HepG2 (cell line): ENCODE data around the gene KTI12. TPM values are rescaled to one million over a fixed set of nuclear protein-coding genes. Genes with fewer than 3 reads are reported as not detected.
A peak's percentile ranks its signal among the peaks of the same experiment; 100 is the strongest.

Experiments used
- CBX5 ChIP-seq: sonication (generic); formaldehyde crosslinking; IDR thresholded peaks from 2 replicates; pipeline ENCODE4 v1.4.0; 2020; ENCODE audit warnings: missing genetic modification reagents, borderline replicate concordance
- CENPT ChIP-seq: sonication (generic); formaldehyde crosslinking; IDR thresholded peaks from 2 replicates; pipeline ENCODE4 v1.8.0; 2022; ENCODE audit warnings: low read depth, mild to moderate bottlenecking, moderate library complexity, missing genetic modification reagents
- CREM ChIP-seq, 2 experiments: sonication (generic) in 1 of 2; formaldehyde crosslinking in 1 of 2; IDR thresholded peaks; 2 replicates each; pipeline versions ENCODE4 v1.4.0 to v1.6.1; 2016 to 2020; ENCODE audit warnings: antibody characterized with exemption in 1 of 2, mild to moderate bottlenecking in 1 of 2, missing genetic modification reagents in 1 of 2
- E2F5 ChIP-seq: sonication (generic); formaldehyde crosslinking; conservative IDR thresholded peaks from 2 replicates; pipeline ENCODE4 v1.4.0; 2020; ENCODE audit warnings: missing genetic modification reagents
- EP300 ChIP-seq, 3 experiments: sonication (generic) in 1 of 3; formaldehyde crosslinking in 1 of 3; IDR thresholded peaks; 2 replicates each; pipeline versions ENCODE4 v1.5.1 to v1.6.1; 2011 to 2020; ENCODE audit warnings: low read depth in 2 of 3, low read length in 2 of 3, borderline replicate concordance in 1 of 3, improper control_type of control experiment in 1 of 3, mild to moderate bottlenecking in 1 of 3, missing genetic modification reagents in 1 of 3, moderate library complexity in 1 of 3
- HOXD1 ChIP-seq: sonication (generic); formaldehyde crosslinking; IDR thresholded peaks from 2 replicates; pipeline ENCODE4 v1.5.0; 2020; ENCODE audit warnings: missing genetic modification reagents
- IKZF5 ChIP-seq: IDR thresholded peaks from 2 replicates; pipeline ENCODE4 v1.6.1; 2018; ENCODE audit warnings: missing genetic modification reagents, mild to moderate bottlenecking, missing compliant biosample characterization
- KIAA2018 ChIP-seq: sonication (generic); formaldehyde crosslinking; IDR thresholded peaks from 2 replicates; pipeline ENCODE4 v1.5.0; 2020; ENCODE audit warnings: mild to moderate bottlenecking, missing genetic modification reagents, borderline replicate concordance
- PREB ChIP-seq: sonication (generic); formaldehyde crosslinking; IDR thresholded peaks from 2 replicates; pipeline ENCODE4 v1.4.0; 2020; ENCODE audit warnings: missing genetic modification reagents
- RNF2 ChIP-seq: fragments of 450-650 bp; conservative IDR thresholded peaks from 2 replicates; pipeline ENCODE4 v1.6.1; 2016; ENCODE audit warnings: low read depth
- SP5 ChIP-seq: IDR thresholded peaks from 2 replicates; pipeline ENCODE4 v1.6.1; 2016; ENCODE audit warnings: low read depth, borderline replicate concordance
- TAF15 ChIP-seq: fragments of 200-400 bp; formaldehyde crosslinking; IDR thresholded peaks from one replicate; pipeline ENCODE4 v1.6.1; 2018; ENCODE audit warnings: mild to moderate bottlenecking, low read depth, low read length; ENCODE audit not compliant: poor library complexity, severe bottlenecking
- TCF7 ChIP-seq: sonication (generic); IDR thresholded peaks from 2 replicates; pipeline ENCODE4 v1.6.1; 2016; ENCODE audit warnings: antibody characterized with exemption, low read depth
- ZMYM2 ChIP-seq: sonication (generic); formaldehyde crosslinking; IDR thresholded peaks from 2 replicates; pipeline ENCODE4 v1.8.0; 2022; ENCODE audit warnings: mild to moderate bottlenecking, missing genetic modification reagents
- ZNF234 ChIP-seq: sonication (generic); formaldehyde crosslinking; conservative IDR thresholded peaks from 2 replicates; pipeline ENCODE4 v1.5.1; 2020; ENCODE audit warnings: mild to moderate bottlenecking, missing genetic modification reagents
- ZNF260 ChIP-seq: sonication (generic); formaldehyde crosslinking; IDR thresholded peaks from 2 replicates; pipeline ENCODE4 v1.4.0; 2020; ENCODE audit warnings: missing genetic modification reagents, low read depth, mild to moderate bottlenecking, borderline replicate concordance
- ZNF451 ChIP-seq: sonication (generic); formaldehyde crosslinking; IDR thresholded peaks from 2 replicates; pipeline ENCODE4 v1.5.0; 2020; ENCODE audit warnings: mild to moderate bottlenecking, missing genetic modification reagents
- ZNF530 ChIP-seq: sonication (generic); formaldehyde crosslinking; IDR thresholded peaks from 2 replicates; pipeline ENCODE4 v1.5.0; 2020; ENCODE audit warnings: low read depth, mild to moderate bottlenecking, missing genetic modification reagents
- polyA plus RNA-seq, 8 experiments: library from polyadenylated mRNA; depleted of rRNA in 3 of 8; stranded (reverse) in 7 of 8; unstranded in 1 of 8; fragments of >200 nt; fragmentation: Illumina TruSeq in 4 of 8; extraction: Trizol in 4 of 8; gene quantifications; 2 replicates each; pipeline versions ENCODE4 v1.2.1 to v1.2.3, GENCODE V29; 2011 to 2016; ENCODE audit warnings: low read depth in 4 of 8, missing spikeins in 1 of 8, mixed read lengths in 1 of 8; ENCODE audit not compliant: insufficient read depth in 1 of 8
- total RNA-seq, 5 experiments: library from RNA; depleted of rRNA; stranded (reverse); fragments of >200 nt; fragmentation: Illumina TruSeq; extraction: Trizol; gene quantifications; 2 replicates each; pipeline ENCODE4 v1.2.3, GENCODE V29; 2016; ENCODE audit warnings: low read depth in 1 of 5

Gene KTI12
- total and polyA plus RNA-seq, 2 of the 13 experiments (the other 11 are each of a cell fraction or from before 2014, with no cell fraction given): 7.4 to 10.2 TPM

DNA sequence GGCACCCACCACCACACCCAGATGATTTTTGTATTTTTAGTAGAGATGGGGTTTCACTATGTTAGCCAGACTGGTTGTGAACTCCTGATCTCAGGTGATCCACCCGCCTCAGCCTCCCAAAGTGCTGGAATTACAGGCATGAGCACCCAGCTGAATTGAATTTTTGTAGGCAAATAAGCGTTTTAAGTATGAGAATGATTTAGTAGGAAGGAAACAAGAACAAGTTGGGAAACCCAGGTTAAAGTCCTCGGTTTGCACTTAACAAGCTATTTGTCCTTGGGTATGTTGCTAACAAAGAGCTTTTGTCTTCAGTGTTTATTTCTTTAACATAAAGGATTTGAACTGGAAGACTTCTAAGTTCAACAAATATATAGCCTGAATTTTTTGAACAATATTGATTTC is 46.4 kb upstream of the KTI12 start (continued):
- TF ChIP-seq EP300 (IDR thresholded peaks at IDR 0.05; ENCODE audit: low read depth in 2 of 2, low read length in 2 of 2) (peak in 1 of 2 experiments; percentile 90; a peak in 2 of 4 replicates), EP300 (CRISPR knock-in tag; IDR thresholded peaks at IDR 0.05; ENCODE audit: borderline replicate concordance) (peak; percentile 83), CBX5 (CRISPR knock-in tag) (no peak), HOXD1 (0 out of 2 replicates have a peak, but pooled peaks have one; percentile 17), TAF15 (no peak), IKZF5 (no peak), CREM (IDR thresholded peaks at IDR 0.05) (peak; percentile 70), CREM (CRISPR knock-in tag; IDR thresholded peaks at IDR 0.05) (no peak), KIAA2018 (no peak), PREB (no peak), SP5 (CRISPR knock-in tag) (0 out of 2 replicates have a peak, but pooled peaks have one; percentile 27), ZMYM2 (CRISPR knock-in tag) (no peak), ZNF234 (CRISPR knock-in tag) (no peak), ZNF530 (CRISPR knock-in tag) (no peak), CENPT (CRISPR knock-in tag) (no peak), TCF7 (peak; percentile 54; the same call in 1 of the 2 replicates), ZNF260 (CRISPR knock-in tag) (no peak), E2F5 (no peak), RNF2 (no peak), ZNF451 (CRISPR knock-in tag) (no peak)
